Astrocyte of the spinal cord (primary cell): ENCODE results near the gene DDAH1.
A peak's percentile ranks its signal among the peaks of the same experiment; 100 is the strongest.

Experiments
- DNase-seq: peaks from one replicate; pipeline ENCODE4 v3.0.0; 2011; ENCODE audit warnings: low read depth, low spot score
- H3K4me3 ChIP-seq: 2 replicates; pipeline ENCODE4 v1.5.1; 2011; ENCODE audit warnings: low read depth, mild to moderate bottlenecking, low read length, moderate library complexity
- in situ Hi-C: cut with HindIII; loops from 2 replicates; pipeline ENCODE4 v1.10.0; 2017; ENCODE audit warnings: low sequenced_read_pairs
- TF ChIP-seq, protein P1 (sequence below): IDR thresholded peaks from 2 replicates; pipeline ENCODE4 v1.5.1; 2012; ENCODE audit warnings: low read depth, mild to moderate bottlenecking, low read length, inconsistent platforms

DDAH1 gene

DNA sequence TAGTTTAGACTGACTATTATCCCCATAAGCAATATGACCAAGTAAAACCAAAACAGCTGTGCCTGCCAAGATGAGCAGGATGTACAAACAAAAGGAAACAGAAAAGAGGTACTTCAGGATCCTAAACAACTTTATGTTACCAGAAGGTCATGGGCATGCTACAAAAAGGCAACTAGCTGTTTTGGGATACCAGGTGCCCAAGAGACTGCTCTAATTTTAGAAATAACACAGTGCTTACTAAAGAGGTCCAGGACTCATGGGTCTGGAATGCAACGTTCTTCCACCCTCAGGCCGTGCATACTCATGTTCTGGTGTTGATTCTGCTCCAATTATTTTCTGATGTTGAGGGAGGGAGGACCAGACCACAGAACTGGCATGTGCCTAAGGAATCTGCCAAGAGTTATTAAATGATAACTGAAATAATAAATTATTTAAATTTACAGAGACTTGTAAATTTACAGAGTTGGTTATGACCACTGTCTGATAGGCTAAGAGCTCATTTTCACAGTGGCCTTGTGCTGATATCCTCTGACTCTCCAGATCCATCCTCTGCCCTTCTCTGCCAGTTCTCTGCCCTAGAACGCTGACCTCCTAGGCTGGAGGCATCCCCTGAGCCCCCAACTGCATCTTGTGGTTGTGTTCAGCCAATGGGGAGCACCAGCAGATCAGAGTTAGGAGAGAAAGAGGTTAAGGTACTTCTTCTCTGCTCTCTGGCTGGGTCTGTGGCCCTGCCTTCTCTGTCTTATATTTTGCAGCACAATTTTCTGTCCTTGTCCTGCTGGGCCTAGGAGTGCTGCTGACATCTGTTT is 150.9 kb downstream of the DDAH1 start:
- no peak overlapping the region for H3K4me3 ChIP-seq
- in situ Hi-C loops: loop anchor here (25.0 kb wide), 1 partner anchor 373 kb away; no protein-coding TSS in a partner anchor
- TF ChIP-seq, protein P1, sequence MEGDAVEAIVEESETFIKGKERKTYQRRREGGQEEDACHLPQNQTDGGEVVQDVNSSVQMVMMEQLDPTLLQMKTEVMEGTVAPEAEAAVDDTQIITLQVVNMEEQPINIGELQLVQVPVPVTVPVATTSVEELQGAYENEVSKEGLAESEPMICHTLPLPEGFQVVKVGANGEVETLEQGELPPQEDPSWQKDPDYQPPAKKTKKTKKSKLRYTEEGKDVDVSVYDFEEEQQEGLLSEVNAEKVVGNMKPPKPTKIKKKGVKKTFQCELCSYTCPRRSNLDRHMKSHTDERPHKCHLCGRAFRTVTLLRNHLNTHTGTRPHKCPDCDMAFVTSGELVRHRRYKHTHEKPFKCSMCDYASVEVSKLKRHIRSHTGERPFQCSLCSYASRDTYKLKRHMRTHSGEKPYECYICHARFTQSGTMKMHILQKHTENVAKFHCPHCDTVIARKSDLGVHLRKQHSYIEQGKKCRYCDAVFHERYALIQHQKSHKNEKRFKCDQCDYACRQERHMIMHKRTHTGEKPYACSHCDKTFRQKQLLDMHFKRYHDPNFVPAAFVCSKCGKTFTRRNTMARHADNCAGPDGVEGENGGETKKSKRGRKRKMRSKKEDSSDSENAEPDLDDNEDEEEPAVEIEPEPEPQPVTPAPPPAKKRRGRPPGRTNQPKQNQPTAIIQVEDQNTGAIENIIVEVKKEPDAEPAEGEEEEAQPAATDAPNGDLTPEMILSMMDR: no peak
- peak; percentile 86 for DNase-seq

DNA sequence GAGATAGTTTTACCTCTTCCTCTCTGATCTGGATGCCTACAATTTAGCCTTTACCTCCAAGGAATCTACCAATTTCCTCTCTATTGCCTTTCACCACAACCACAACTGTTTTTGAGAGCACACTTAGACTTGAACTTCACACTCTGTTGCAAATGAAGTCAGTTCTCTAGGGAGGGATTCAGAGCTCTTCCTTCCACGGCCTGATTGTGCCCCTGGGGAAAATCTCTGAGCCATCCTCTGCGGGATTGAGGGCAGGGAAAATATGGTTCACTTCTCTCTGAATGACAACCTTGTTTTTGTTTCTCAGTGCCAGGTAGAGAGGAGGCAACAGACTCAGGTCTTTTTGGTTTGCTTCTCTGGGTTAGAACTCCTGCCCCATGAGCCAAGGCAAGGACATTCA is 153.1 kb downstream of the DDAH1 start:
- TF ChIP-seq, protein P1: no peak
- in situ Hi-C loops: loop anchor here (25.0 kb wide), 1 partner anchor 375 kb away; no protein-coding TSS in a partner anchor
- H3K4me3 ChIP-seq: no peak overlapping the region
- DNase-seq: no peak

DNA sequence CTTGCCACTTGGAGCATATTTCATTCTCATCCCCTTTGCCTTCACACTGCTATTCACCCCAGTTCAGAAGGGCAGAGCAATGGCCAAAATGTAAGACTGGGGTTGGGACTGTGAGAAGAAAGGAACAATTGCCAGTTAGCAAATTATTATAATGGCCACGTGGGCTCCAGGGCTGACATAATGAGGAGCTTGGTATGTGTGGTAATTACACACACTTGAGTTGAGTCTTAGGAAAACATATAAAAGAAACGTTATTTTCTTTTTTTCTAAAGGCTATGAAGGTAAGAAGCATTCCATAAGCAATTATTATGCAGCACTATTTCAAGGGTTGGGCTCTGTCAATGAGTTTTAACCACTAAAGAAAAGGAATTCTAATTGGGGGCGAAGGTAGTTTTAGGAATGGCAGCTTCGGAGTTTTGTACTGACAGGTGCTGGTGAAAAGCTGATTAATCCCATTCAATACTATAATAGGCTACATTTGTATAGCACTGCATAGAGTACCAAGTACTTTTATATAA is 156.1 kb downstream of the DDAH1 start:
- TF ChIP-seq, protein P1: no peak
- DNase-seq: no peak
- no peak overlapping the region for H3K4me3 ChIP-seq
- in situ Hi-C loops: loop anchor here (25.0 kb wide), 1 partner anchor 378 kb away; no protein-coding TSS in a partner anchor

DNA sequence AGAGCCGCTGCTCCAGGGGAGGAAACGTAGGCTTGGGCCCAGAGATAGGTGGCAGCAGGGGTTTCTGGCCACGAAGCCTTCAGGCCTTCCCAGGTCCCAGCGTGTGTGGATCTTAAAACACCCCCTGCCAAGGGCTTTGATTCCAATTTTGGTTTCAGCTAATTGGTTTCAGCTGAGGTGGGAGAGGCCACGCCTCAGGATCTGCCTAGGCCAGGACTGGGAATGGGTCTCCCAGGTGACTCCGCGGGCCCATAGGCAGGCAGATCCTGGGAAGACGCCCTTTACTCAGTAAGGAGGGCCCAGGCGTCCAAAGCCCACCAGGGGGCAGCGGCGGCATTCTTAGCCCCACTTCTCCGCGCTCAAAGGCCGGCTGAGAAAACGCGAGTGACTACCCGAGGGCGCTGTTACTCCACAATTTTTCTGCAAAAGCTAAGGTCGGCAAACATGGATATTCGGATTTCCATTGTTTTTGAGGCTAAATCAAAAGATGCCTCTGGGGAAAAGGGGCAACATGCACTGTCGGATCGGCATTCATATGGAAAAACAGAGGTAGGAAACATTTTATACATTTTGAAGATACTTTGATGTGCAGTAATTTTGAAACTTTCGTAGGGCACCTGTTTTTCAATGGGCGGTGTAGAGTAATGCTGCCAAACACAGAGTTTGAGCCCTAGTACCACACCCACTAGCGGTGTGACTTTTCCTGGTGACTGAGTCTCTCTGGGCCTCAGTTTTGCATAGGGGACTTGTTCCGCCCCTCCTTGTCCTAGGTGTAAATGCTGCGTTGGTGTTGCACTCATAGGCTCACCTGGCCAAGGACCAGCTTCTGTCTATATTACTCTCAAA is 156.7 kb downstream of the DDAH1 start:
- in situ Hi-C loops: loop anchor here (25.0 kb wide), 1 partner anchor 379 kb away; no protein-coding TSS in a partner anchor
- DNase-seq: peak; percentile 89
- no peak overlapping the region for H3K4me3 ChIP-seq
- TF ChIP-seq, protein P1: peak; percentile 99

DNA sequence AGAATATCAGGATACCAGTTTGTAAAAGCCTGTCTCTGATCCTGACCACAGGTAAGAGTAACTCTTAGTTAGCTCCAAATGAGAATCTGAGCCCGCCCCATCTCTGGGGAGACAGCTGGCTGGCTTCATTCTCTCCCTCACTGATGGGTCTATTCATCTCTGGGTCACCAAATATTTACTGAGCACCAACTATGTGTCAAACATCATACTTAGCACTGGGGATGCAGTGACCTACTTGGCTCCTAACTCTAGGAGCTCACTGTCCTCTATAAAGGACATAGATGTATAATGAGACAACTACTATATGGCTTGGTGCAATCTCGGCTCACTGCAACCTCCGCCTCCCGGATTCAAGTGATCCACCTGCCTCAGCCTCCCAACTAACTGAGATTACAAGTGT is 158.7 kb downstream of the DDAH1 start:
- no peak for DNase-seq
- H3K4me3 ChIP-seq: no peak overlapping the region
- in situ Hi-C loops: loop anchor here (25.0 kb wide), 1 partner anchor 381 kb away; no protein-coding TSS in a partner anchor
- TF ChIP-seq, protein P1: no peak
